Mesothelial cell of epicardium (in vitro differentiated cells): ENCODE data around the gene ZFX. TPM values are rescaled to one million over a fixed set of nuclear protein-coding genes. Genes with fewer than 3 reads are reported as not detected.

Experiments used
- DNase-seq, 2 experiments: peaks; one replicate each; pipeline ENCODE4 v3.0.0; 2021; ENCODE audit warnings: low spot score in 2 of 2; ENCODE audit not compliant: unreplicated experiment in 2 of 2
- H3K27ac Mint-ChIP-seq: 2 replicates; pipeline ENCODE4 v1.8.0; 2021; ENCODE audit warnings: mixed read lengths
- H3K27me3 Mint-ChIP-seq: 2 replicates; pipeline ENCODE4 v1.8.0; 2021; ENCODE audit warnings: low read depth, mixed read lengths
- H3K36me3 Mint-ChIP-seq: 2 replicates; pipeline ENCODE4 v1.8.0; 2021; ENCODE audit warnings: mixed read lengths
- H3K4me1 Mint-ChIP-seq: 2 replicates; pipeline ENCODE4 v1.8.0; 2021; ENCODE audit warnings: mixed read lengths
- H3K4me3 Mint-ChIP-seq: 2 replicates; pipeline ENCODE4 v1.8.0; 2021; ENCODE audit warnings: mild to moderate bottlenecking, moderate library complexity, mixed read lengths
- H3K9me3 Mint-ChIP-seq: 2 replicates; pipeline ENCODE4 v1.8.0; 2021; ENCODE audit warnings: mixed read lengths
- CTCF ChIP-seq: fragments of 200-600 bp; sonication (generic); IDR thresholded peaks from one replicate; pipeline ENCODE4 v1.5.0; 2021; ENCODE audit warnings: antibody characterized with exemption; ENCODE audit not compliant: unreplicated experiment
- total RNA-seq: library from RNA; stranded (reverse); gene quantifications from 3 replicates; pipeline ENCODE4 v1.2.1, GENCODE V29; 2021

ZFX gene
- total RNA-seq = 131 to 145 TPM (median 143 TPM) in 3 replicates

- Mint-ChIP-seq H3K4me1 (peaks cover 76% of the 10 kb centered on the region), H3K27me3 (no peaks in the 10 kb centered on the region), H3K27ac (peak within 1 kb of the TSS; percentile 100), H3K9me3 (no peaks in the 10 kb centered on the region), H3K36me3 (no peaks in the 10 kb centered on the region), H3K4me3 (peak within 1 kb of the TSS; percentile 88)
- DNase-seq = peak; percentile 43 to 69
- TF ChIP-seq CTCF = no peak
Measured at GRCh38 chrX:24149351-24150050, at the start of gene ZFX. ZFX (plus strand) TSS chrX:24149729; CDS start chrX:24172743, 23,014 bp downstream.

- TF ChIP-seq CTCF = no peak
- Mint-ChIP-seq H3K27me3 (no peaks in the 10 kb centered on the region), H3K4me1 (peaks cover 39% of the 10 kb centered on the region), H3K27ac (peak overlapping the region; percentile 92), H3K4me3 (peak overlapping the region; percentile 13), H3K36me3 (peaks cover 3% of the 10 kb centered on the region), H3K9me3 (no peaks in the 10 kb centered on the region)
- DNase-seq = no peak
Measured at GRCh38 chrX:24100713-24101112, 48.8 kb upstream of the ZFX start.

GRCh38 chrX:24110069-24110468 lies 39.5 kb upstream of the ZFX start:
- DNase-seq = peak; percentile 38 to 63
- no peak for TF ChIP-seq CTCF
- H3K27ac Mint-ChIP-seq = peak overlapping the region; percentile 92
- peaks cover 28% of the 10 kb centered on the region for H3K4me1 Mint-ChIP-seq
- no peaks in the 10 kb centered on the region for H3K27me3 Mint-ChIP-seq
- no peak overlapping the region for H3K4me3 Mint-ChIP-seq
- H3K9me3 Mint-ChIP-seq = no peaks in the 10 kb centered on the region
- peaks cover 7% of the 10 kb centered on the region for H3K36me3 Mint-ChIP-seq

GRCh38 chrX:24113181-24113580 lies 36.3 kb upstream of the ZFX start:
- DNase-seq = no peak
- Mint-ChIP-seq H3K4me1 (peaks cover 33% of the 10 kb centered on the region), H3K27me3 (no peaks in the 10 kb centered on the region), H3K27ac (peak overlapping the region; percentile 19), H3K4me3 (no peak overlapping the region), H3K9me3 (no peaks in the 10 kb centered on the region), H3K36me3 (peaks cover 4% of the 10 kb centered on the region)
- no peak for TF ChIP-seq CTCF

- H3K9me3 Mint-ChIP-seq = no peaks in the 10 kb centered on the region
- H3K4me3 Mint-ChIP-seq = no peak overlapping the region
- H3K27me3 Mint-ChIP-seq = no peaks in the 10 kb centered on the region
- TF ChIP-seq CTCF = no peak
- no peak for DNase-seq
- H3K36me3 Mint-ChIP-seq = peaks cover 4% of the 10 kb centered on the region
- H3K27ac Mint-ChIP-seq = peak overlapping the region; percentile 85
- peaks cover 14% of the 10 kb centered on the region for H3K4me1 Mint-ChIP-seq
Measured at GRCh38 chrX:24117258-24117657, 32.3 kb upstream of the ZFX start.
